Measurements from ENCODE around the gene EFCC1.
"Not testable (repeated sequence)": the region's sequence is repeated elsewhere in the genome, so short reads cannot be mapped to it uniquely, and the experiment has no call there.

Gene EFCC1

DNA sequence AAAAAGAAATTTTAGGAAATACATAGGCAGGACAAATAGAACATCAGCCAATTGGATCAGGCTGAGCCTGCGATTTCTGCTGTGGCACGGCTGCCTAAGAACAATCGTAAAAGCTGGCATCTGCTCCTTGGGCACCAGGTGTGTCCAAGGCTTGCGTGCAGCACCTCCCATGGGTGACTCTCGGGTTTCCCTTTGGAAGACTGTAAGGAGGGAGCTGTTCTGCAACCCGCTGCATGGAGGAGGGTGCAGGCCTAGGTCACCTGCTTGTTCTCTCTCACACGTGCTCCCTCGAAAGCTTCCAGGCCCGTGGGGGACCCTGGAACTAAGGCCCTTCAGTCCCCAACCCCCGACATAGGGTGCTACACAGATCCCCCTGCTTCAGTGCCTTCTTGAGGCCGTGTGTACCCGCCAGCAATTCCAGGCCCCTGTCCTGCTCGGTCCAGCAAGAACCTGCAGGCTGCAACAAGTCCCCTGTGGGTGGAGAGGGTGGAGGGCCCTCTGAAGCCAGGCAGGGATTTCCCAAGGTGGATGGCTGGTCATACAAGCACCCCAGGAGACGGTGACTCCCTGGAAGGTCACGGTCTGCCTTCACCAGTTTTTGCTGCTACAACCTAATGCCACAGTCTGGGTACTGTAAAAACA lies 62.9 kb downstream of the EFCC1 start:
- Histone ChIP-seq H4K20me1 (ENCODE audit: low read depth, low read length) (no peaks in the 10 kb centered on the region), H3F3A (ENCODE audit: insufficient read depth) (no peaks in the 10 kb centered on the region), H3K27ac (ENCODE audit: low read depth, low read length) (no peak overlapping the region), H3K9me3 (ENCODE audit: insufficient read depth, low read length) (no peaks in the 10 kb centered on the region), H3K36me3 (ENCODE audit: low read length) (no peaks in the 10 kb centered on the region), H3K79me2 (ENCODE audit: insufficient read depth, low read length) (no peaks in the 10 kb centered on the region), H3K9me2 (replicated peaks; ENCODE audit: insufficient read depth, low read length) (no peaks in the 10 kb centered on the region), H3K4me3 (ENCODE audit: insufficient read depth, low read length, poor library complexity, severe bottlenecking) (no peak overlapping the region), H3K27me3 (ENCODE audit: low read length) (no peaks in the 10 kb centered on the region), H2AFZ (ENCODE audit: low read depth, low read length, severe bottlenecking) (no peak overlapping the region), H3K9ac (ENCODE audit: low read length) (no peak overlapping the region), H3K4me2 (ENCODE audit: low read depth, low read length, poor library complexity, severe bottlenecking) (no peak overlapping the region)
- TF ChIP-seq, protein P1, sequence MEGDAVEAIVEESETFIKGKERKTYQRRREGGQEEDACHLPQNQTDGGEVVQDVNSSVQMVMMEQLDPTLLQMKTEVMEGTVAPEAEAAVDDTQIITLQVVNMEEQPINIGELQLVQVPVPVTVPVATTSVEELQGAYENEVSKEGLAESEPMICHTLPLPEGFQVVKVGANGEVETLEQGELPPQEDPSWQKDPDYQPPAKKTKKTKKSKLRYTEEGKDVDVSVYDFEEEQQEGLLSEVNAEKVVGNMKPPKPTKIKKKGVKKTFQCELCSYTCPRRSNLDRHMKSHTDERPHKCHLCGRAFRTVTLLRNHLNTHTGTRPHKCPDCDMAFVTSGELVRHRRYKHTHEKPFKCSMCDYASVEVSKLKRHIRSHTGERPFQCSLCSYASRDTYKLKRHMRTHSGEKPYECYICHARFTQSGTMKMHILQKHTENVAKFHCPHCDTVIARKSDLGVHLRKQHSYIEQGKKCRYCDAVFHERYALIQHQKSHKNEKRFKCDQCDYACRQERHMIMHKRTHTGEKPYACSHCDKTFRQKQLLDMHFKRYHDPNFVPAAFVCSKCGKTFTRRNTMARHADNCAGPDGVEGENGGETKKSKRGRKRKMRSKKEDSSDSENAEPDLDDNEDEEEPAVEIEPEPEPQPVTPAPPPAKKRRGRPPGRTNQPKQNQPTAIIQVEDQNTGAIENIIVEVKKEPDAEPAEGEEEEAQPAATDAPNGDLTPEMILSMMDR (IDR thresholded peaks at IDR 0.05; ENCODE audit: insufficient read depth, low read length, poor library complexity, severe bottlenecking): no peak
- TF ChIP-seq EZH2phosphoT487 (conservative IDR thresholded peaks at IDR 0.05; ENCODE audit: low read length): no peak

DNA sequence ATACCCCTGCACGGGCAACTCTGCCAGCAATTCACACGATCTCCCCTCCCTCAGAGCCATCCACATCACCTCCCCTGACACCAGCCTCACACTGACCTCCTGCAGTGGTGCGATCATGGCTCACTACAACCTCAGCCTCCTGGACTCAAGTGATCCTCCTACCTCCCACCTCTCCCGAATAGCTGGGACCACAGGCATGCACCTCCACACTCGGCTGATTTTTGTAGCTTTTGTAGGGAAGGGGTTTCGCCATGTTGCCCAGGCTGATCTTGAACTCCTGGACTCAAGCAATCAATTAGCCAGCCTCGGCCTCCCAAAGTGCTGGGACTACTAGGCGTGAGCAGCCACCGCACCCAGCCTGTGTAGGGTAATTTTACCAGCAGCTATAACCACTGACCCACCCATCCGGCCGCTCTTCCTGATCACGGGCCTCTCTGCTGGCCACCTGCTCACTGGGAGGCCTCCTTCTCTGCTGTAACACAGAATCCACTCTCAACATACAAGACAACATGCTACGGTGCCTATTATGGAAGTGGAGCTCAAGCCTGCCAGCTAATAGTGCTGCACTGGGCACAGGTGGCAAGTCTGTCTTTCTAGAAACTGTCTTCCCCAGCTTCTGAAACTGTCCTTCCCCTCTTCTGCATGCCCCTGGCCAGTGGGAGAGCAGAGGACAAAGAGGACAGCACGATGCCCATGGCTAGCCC lies 64.1 kb downstream of the EFCC1 start:
- Histone ChIP-seq H2AFZ (ENCODE audit: low read depth, low read length, severe bottlenecking) (no peak overlapping the region), H3K79me2 (ENCODE audit: insufficient read depth, low read length) (no peaks in the 10 kb centered on the region), H3K9me3 (ENCODE audit: insufficient read depth, low read length) (no peaks in the 10 kb centered on the region), H3K4me3 (ENCODE audit: insufficient read depth, low read length, poor library complexity, severe bottlenecking) (no peak overlapping the region), H3K9ac (ENCODE audit: low read length) (no peak overlapping the region), H3K36me3 (ENCODE audit: low read length) (no peaks in the 10 kb centered on the region), H3K27ac (ENCODE audit: low read depth, low read length) (no peak overlapping the region), H3K27me3 (ENCODE audit: low read length) (no peaks in the 10 kb centered on the region), H3K9me2 (replicated peaks; ENCODE audit: insufficient read depth, low read length) (no peaks in the 10 kb centered on the region), H3F3A (ENCODE audit: insufficient read depth) (no peaks in the 10 kb centered on the region), H3K4me2 (ENCODE audit: low read depth, low read length, poor library complexity, severe bottlenecking) (no peak overlapping the region), H4K20me1 (ENCODE audit: low read depth, low read length) (no peaks in the 10 kb centered on the region)
- no peak for TF ChIP-seq EZH2phosphoT487 (conservative IDR thresholded peaks at IDR 0.05; ENCODE audit: low read length)
- TF ChIP-seq, protein P1 (IDR thresholded peaks at IDR 0.05; ENCODE audit: insufficient read depth, low read length, poor library complexity, severe bottlenecking): no peak

DNA sequence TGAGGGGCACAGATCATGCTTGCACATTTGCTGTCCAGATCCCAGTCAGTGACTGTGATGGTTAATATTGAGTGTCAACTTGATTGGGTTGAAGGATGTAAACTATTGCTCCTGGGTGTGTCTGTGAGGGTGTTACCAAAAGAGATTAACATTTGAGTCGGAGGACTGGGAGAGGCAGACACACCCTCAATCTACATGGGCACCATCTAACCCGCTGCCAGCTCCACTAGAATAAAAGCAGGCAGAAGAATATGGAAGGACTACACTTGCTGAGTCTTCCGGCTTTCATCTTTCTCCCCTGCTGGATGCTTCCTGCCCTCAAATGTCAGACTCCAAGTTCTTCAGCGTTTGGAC lies 64.6 kb downstream of the EFCC1 start:
- H3K4me3 ChIP-seq (ENCODE audit: insufficient read depth, low read length, poor library complexity, severe bottlenecking): no peak overlapping the region
- no peak for TF ChIP-seq EZH2phosphoT487 (conservative IDR thresholded peaks at IDR 0.05; ENCODE audit: low read length)
- TF ChIP-seq, protein P1 (IDR thresholded peaks at IDR 0.05; ENCODE audit: insufficient read depth, low read length, poor library complexity, severe bottlenecking): no peak
- no peaks in the 10 kb centered on the region for H3K27me3 ChIP-seq (ENCODE audit: low read length)
- H3K36me3 ChIP-seq (ENCODE audit: low read length): no peaks in the 10 kb centered on the region
- H3K9ac ChIP-seq (ENCODE audit: low read length): no peak overlapping the region
- no peak overlapping the region for H2AFZ ChIP-seq (ENCODE audit: low read depth, low read length, severe bottlenecking)
- H3K4me2 ChIP-seq (ENCODE audit: low read depth, low read length, poor library complexity, severe bottlenecking): no peak overlapping the region
- no peak overlapping the region for H3K27ac ChIP-seq (ENCODE audit: low read depth, low read length)
- no peaks in the 10 kb centered on the region for H3K79me2 ChIP-seq (ENCODE audit: insufficient read depth, low read length)
- H3K9me2 ChIP-seq (replicated peaks; ENCODE audit: insufficient read depth, low read length): no peaks in the 10 kb centered on the region
- H4K20me1 ChIP-seq (ENCODE audit: low read depth, low read length): no peaks in the 10 kb centered on the region
- H3K9me3 ChIP-seq (ENCODE audit: insufficient read depth, low read length): no peaks in the 10 kb centered on the region
- H3F3A ChIP-seq (ENCODE audit: insufficient read depth): no peaks in the 10 kb centered on the region

DNA sequence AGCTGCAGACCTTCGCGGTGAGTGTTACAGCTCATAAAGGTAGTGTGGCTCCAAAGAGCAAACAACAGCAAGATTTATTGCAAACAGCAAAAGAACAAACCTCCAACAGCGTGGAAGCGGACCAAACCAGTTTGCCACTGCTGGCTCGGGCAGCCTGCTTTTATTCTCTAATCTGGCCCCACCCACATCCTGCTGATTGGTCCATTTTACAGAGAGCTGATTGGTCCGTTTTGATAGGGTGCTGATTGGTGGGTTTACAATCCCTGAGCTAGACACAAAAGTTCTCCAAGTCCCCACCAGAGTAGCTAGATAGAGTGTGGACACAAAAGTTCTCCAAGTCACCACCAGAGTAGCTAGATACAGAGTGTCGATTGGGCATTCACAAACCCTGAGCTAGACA lies 66.6 kb downstream of the EFCC1 start:
- H3K27ac ChIP-seq (ENCODE audit: low read depth, low read length); H2AFZ ChIP-seq (ENCODE audit: low read depth, low read length, severe bottlenecking); H3K36me3 ChIP-seq (ENCODE audit: low read length); H3K4me3 ChIP-seq (ENCODE audit: insufficient read depth, low read length, poor library complexity, severe bottlenecking); H3K27me3 ChIP-seq (ENCODE audit: low read length); H3K9me2 ChIP-seq (replicated peaks; ENCODE audit: insufficient read depth, low read length); H3K9me3 ChIP-seq (ENCODE audit: insufficient read depth, low read length); H3K79me2 ChIP-seq (ENCODE audit: insufficient read depth, low read length); H3K9ac ChIP-seq (ENCODE audit: low read length); H3F3A ChIP-seq (ENCODE audit: insufficient read depth); H3K4me2 ChIP-seq (ENCODE audit: low read depth, low read length, poor library complexity, severe bottlenecking); H4K20me1 ChIP-seq (ENCODE audit: low read depth, low read length): not testable (repeated sequence)
